Hepatocyte (in vitro differentiated cells): ENCODE results near the gene OGFOD2.

Source experiments
- EZH2 ChIP-seq: fragments of 200-600 bp; sonication (generic); IDR thresholded peaks from 2 replicates; pipeline ENCODE4 v1.6.1; 2016; ENCODE audit warnings: antibody characterized with exemption, mild to moderate bottlenecking, borderline replicate concordance
- EZH2phosphoT487 ChIP-seq: fragments of 200-600 bp; sonication (generic); IDR thresholded peaks from one replicate; pipeline ENCODE4 v1.6.1; 2018; ENCODE audit warnings: antibody characterized with exemption, mild to moderate bottlenecking, low read depth, moderate library complexity; ENCODE audit not compliant: unreplicated experiment, severe bottlenecking
- TF ChIP-seq, protein P1 (sequence below): fragments of 200-600 bp; sonication (generic); IDR thresholded peaks from 2 replicates; pipeline ENCODE4 v1.5.1; 2016; ENCODE audit warnings: antibody characterized with exemption, mild to moderate bottlenecking; ENCODE audit not compliant: poor library complexity

DNA sequence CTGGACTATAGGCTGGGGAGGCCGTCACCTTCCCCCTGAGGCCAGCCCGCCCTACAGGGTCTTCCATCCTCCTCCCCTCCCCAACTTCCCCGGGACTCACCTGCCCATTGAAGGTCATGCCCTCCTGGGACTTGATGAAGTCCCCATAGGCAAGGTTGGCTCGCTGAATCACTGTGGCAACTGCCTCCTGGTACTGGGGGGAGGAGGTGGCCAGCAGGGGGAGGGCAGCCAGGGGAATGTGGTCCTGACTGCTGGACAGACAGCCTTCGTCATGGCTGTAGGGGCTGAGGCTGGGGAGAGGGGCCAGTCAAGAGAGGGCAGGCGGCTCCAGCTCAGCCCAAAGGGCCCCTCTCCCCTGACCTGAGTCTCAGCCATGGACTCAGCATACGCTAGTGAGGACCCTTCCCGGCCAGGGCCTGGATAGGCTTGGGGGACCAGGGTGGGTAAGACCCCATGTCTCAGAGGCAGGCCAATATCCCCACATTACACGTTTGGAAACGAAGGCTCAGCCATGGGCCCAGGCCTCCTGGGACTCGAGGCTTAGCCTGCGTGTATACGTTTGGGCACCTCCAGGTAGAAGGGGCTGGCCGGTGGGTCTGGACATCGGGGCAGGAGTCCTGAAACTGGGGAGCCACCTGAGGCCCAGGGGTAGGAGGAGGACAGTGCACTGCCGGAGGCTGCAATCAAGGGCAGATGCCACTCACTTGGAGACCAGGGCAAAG lies 21.7 kb downstream of the OGFOD2 start:
- TF ChIP-seq, protein P1, sequence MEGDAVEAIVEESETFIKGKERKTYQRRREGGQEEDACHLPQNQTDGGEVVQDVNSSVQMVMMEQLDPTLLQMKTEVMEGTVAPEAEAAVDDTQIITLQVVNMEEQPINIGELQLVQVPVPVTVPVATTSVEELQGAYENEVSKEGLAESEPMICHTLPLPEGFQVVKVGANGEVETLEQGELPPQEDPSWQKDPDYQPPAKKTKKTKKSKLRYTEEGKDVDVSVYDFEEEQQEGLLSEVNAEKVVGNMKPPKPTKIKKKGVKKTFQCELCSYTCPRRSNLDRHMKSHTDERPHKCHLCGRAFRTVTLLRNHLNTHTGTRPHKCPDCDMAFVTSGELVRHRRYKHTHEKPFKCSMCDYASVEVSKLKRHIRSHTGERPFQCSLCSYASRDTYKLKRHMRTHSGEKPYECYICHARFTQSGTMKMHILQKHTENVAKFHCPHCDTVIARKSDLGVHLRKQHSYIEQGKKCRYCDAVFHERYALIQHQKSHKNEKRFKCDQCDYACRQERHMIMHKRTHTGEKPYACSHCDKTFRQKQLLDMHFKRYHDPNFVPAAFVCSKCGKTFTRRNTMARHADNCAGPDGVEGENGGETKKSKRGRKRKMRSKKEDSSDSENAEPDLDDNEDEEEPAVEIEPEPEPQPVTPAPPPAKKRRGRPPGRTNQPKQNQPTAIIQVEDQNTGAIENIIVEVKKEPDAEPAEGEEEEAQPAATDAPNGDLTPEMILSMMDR, result no peak
- TF ChIP-seq EZH2 (no peak), EZH2phosphoT487 (no peak)
